Suprapubic skin (tissue), 4 donors: Measurements from ENCODE around the gene RNF125. TPM values are rescaled to one million over a fixed set of nuclear protein-coding genes. Genes with fewer than 3 reads are reported as not detected.

ENCODE experiments used
- DNase-seq, 2 donors: peaks; one replicate each; pipeline ENCODE4 v3.0.0-alpha.2; 2019; ENCODE audit warnings: low spot score in 2 of 2
- H3K27ac ChIP-seq: fragments of 200-600 bp; sonication (generic); one replicate; pipeline ENCODE4 v1.5.1; 2019
- H3K27me3 ChIP-seq: fragments of 200-600 bp; sonication (generic); one replicate; pipeline ENCODE4 v1.5.1; 2019
- H3K36me3 ChIP-seq: fragments of 200-600 bp; sonication (generic); one replicate; pipeline ENCODE4 v1.5.1; 2019
- H3K4me1 ChIP-seq: fragments of 200-600 bp; sonication (generic); one replicate; pipeline ENCODE4 v1.5.1; 2019
- H3K4me3 ChIP-seq: fragments of 200-600 bp; sonication (generic); one replicate; pipeline ENCODE4 v1.5.1; 2019; ENCODE audit warnings: mild to moderate bottlenecking
- H3K9me3 ChIP-seq: fragments of 200-600 bp; sonication (generic); one replicate; pipeline ENCODE4 v1.5.1; 2019
- EP300 ChIP-seq: sonication (generic); formaldehyde crosslinking; IDR thresholded peaks from one replicate; pipeline ENCODE4 v1.6.1; 2017; ENCODE audit warnings: antibody characterized with exemption
- POLR2A ChIP-seq, 2 donors: fragments of 450-650 bp; IDR thresholded peaks; one replicate each; pipeline ENCODE4 v1.6.1; 2017; ENCODE audit warnings: antibody characterized with exemption in 2 of 2, mild to moderate bottlenecking in 2 of 2, moderate library complexity in 2 of 2
- POLR2AphosphoS5 ChIP-seq, 3 donors: sonication (generic); formaldehyde crosslinking; IDR thresholded peaks; one replicate each; pipeline ENCODE4 v1.6.1; 2017; ENCODE audit warnings: antibody characterized with exemption in 3 of 3
- WGBS: methylation state at CpG from one replicate; pipeline ENCODE4 v1.1.5; 2018; 5-methylcytosine and 5-hydroxymethylcytosine counted together
- total RNA-seq, 4 donors: library from RNA; depleted of rRNA; stranded (reverse); fragments of >200 nt; gene quantifications; one replicate each; pipeline ENCODE4 v1.1.0, GENCODE V29; 2016
- TF ChIP-seq, protein P1 (sequence below), 2 donors: fragments of 200-600 bp in 1 of 2; fragments of 450-650 bp in 1 of 2; sonication (generic) in 1 of 2; IDR thresholded peaks; one replicate each; pipeline ENCODE4 v1.5.1; 2016 to 2019; ENCODE audit warnings: antibody characterized with exemption in 2 of 2, mild to moderate bottlenecking in 1 of 2, moderate library complexity in 1 of 2

The RNF125 gene
- total RNA-seq, 4 donors from 2014 or later, result 5.7 to 13.4 (median 11.2) TPM

DNA sequence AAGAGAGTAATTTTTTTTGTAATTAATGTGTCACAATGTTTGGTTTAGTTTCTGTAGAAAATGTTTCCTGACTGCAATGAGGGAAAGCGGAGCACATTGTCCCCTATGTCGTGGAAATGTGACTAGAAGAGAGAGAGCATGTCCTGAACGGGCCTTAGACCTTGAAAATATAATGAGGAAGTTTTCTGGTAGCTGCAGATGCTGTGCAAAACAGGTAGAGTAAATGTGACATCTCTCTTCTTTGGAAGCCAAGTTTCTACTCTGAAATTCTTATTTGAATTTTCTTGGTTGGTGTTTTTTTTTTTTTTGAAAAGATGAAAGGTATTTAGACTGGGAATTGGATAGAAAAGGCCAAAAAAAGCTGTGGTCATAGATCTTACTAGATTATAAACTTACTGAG, 93.1 kb downstream of the RNF125 start:
- Histone ChIP-seq H3K36me3 (peaks cover 20% of the 10 kb centered on the region), H3K4me1 (no peaks in the 10 kb centered on the region), H3K9me3 (no peaks in the 10 kb centered on the region), H3K27ac (no peak overlapping the region), H3K27me3 (no peaks in the 10 kb centered on the region), H3K4me3 (no peak overlapping the region)
- 76% methylated on average over 3 of the region's 3 CpGs for WGBS
- TF ChIP-seq POLR2AphosphoS5 (IDR thresholded peaks at IDR 0.05), result no peak
- TF ChIP-seq POLR2A (IDR thresholded peaks at IDR 0.05), result no peak
- TF ChIP-seq, protein P1, sequence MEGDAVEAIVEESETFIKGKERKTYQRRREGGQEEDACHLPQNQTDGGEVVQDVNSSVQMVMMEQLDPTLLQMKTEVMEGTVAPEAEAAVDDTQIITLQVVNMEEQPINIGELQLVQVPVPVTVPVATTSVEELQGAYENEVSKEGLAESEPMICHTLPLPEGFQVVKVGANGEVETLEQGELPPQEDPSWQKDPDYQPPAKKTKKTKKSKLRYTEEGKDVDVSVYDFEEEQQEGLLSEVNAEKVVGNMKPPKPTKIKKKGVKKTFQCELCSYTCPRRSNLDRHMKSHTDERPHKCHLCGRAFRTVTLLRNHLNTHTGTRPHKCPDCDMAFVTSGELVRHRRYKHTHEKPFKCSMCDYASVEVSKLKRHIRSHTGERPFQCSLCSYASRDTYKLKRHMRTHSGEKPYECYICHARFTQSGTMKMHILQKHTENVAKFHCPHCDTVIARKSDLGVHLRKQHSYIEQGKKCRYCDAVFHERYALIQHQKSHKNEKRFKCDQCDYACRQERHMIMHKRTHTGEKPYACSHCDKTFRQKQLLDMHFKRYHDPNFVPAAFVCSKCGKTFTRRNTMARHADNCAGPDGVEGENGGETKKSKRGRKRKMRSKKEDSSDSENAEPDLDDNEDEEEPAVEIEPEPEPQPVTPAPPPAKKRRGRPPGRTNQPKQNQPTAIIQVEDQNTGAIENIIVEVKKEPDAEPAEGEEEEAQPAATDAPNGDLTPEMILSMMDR (IDR thresholded peaks at IDR 0.05), result no peak
- TF ChIP-seq EP300, result no peak
- no peak for DNase-seq

- no peaks in the 10 kb centered on the region for H3K4me1 ChIP-seq
Measured at GRCh38 chr18:32112826-32113225, 94.2 kb downstream of the RNF125 start.

DNA sequence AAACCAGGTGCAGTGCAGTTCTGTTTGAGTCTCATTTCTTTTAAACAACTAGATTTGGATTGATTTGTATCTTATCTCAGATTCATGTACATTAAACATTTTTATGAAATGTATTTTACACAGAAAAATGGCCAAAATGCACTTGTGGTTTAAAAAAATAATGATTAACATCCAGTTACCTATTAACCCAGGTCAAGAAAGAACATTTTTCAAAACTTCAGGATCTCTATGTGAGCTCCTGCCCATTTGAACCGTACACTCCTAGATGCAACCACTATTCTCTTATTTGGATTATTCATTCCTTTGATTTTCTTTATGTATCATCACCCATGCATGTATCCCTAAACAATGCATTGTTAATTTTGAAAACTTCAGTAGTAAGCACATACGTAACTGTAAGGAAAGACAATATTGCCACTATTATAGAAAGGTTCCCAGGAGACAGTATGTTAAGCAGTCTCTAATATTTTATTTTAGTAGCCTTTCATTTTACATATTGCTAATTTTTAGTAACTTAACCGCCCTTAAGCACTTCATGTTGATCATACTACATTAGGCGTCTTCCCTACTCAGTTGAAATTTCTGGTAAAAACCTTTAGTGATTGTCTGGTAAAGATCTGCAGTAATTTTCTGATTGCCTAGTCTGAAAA, 95.8 kb downstream of the RNF125 start:
- DNase-seq, result no peak
- H3K4me3 ChIP-seq, result no peak overlapping the region
- H3K27ac ChIP-seq, result no peak overlapping the region
- no peaks in the 10 kb centered on the region for H3K4me1 ChIP-seq
- TF ChIP-seq POLR2AphosphoS5 (IDR thresholded peaks at IDR 0.05), result no peak
- TF ChIP-seq, protein P1 (IDR thresholded peaks at IDR 0.05), result no peak
- no peaks in the 10 kb centered on the region for H3K9me3 ChIP-seq
- WGBS, result 90% methylated on average over 4 of the region's 4 CpGs
- no peaks in the 10 kb centered on the region for H3K27me3 ChIP-seq
- peaks cover 43% of the 10 kb centered on the region for H3K36me3 ChIP-seq

More at GRCh38 chr18:32112826-32113225, 94.2 kb downstream of the RNF125 start:
- no peak for DNase-seq
- TF ChIP-seq, protein P1 (IDR thresholded peaks at IDR 0.05), result no peak
- TF ChIP-seq EP300 (no peak), POLR2AphosphoS5 (IDR thresholded peaks at IDR 0.05) (no peak), POLR2A (IDR thresholded peaks at IDR 0.05) (no peak)
- Histone ChIP-seq H3K36me3 (peaks cover 29% of the 10 kb centered on the region), H3K4me3 (no peak overlapping the region), H3K27me3 (no peaks in the 10 kb centered on the region), H3K9me3 (no peaks in the 10 kb centered on the region), H3K27ac (no peak overlapping the region)
- WGBS, result 85% methylated on average over 4 of the region's 4 CpGs

DNA sequence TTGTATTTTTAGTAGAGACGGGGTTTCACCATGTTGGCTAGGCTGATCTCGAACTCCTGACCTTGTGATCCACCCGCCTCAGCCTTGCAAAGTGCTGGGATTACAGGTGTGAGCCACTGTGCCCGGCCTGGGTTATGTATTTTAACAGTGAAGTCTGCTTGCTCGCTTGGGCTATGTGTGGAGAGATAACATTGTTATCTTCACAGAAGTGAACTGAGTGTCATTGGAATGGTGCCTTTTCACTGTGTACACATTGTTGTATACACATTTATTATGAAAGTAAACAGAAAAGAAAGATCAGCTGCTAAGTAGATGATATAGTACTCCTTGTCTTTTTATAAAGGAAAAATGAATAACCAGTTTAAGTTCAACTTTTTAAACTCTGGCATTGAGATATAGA, 103.4 kb downstream of the RNF125 start:
- Histone ChIP-seq H3K9me3 (no peaks in the 10 kb centered on the region), H3K27ac (no peak overlapping the region), H3K36me3 (peaks cover 57% of the 10 kb centered on the region), H3K27me3 (no peaks in the 10 kb centered on the region), H3K4me3 (no peak overlapping the region), H3K4me1 (no peaks in the 10 kb centered on the region)
- TF ChIP-seq, protein P1 (IDR thresholded peaks at IDR 0.05), result no peak
- TF ChIP-seq POLR2A (IDR thresholded peaks at IDR 0.05) (no peak), EP300 (no peak), POLR2AphosphoS5 (IDR thresholded peaks at IDR 0.05) (no peak)
- WGBS, result 94% methylated on average over 5 of the region's 5 CpGs
- no peak for DNase-seq

Other genes starting within 250 kb of the RNF125 start
- gene TRAPPC8, start 75.7 kb upstream of the RNF125 start, total RNA-seq, result 10 to 100 TPM; 36.9 to 56.2 (median 42.8) TPM
- gene RNF138, start 73.0 kb downstream of the RNF125 start, total RNA-seq, result 10 to 100 TPM; 14.4 to 28.6 (median 19.5) TPM
- gene MEP1B, start 171.2 kb downstream of the RNF125 start, total RNA-seq, result not detected